ENCODE results near the gene ZNF527. TPM values are rescaled to one million over a fixed set of nuclear protein-coding genes. Genes with fewer than 3 reads are reported as not detected.
"Not testable (repeated sequence)": the region's sequence is repeated elsewhere in the genome, so short reads cannot be mapped to it uniquely, and the experiment has no call there.

Gene ZNF527
- 1 to 10 TPM; 4.2 to 5.3 TPM for total RNA-seq

GRCh38 chr19:37370880-37371661, at the start of gene ZNF527:
ZNF527 (plus strand) TSS chr19:37371099; CDS start chr19:37374199, 3,100 bp downstream.
- Mint-ChIP-seq H3K27me3 (ENCODE audit: low read depth) (no peaks in the 10 kb centered on the region), H3K27ac (peak within 1 kb of the TSS; percentile 82), H3K4me3 (peak within 1 kb of the TSS; percentile 90 to 98), H3K36me3 (ENCODE audit: insufficient read depth in 2 of 2) (peaks cover 11 to 12% of the 10 kb centered on the region in 2 donors), H3K4me1 (ENCODE audit: low read depth) (peaks cover 14% of the 10 kb centered on the region), H3K9me3 (peaks cover 12% of the 10 kb centered on the region in 2 donors)
- DNase-seq (peak; percentile 97 to 98), ATAC-seq (replicated peaks in 1 of 2) (peak; percentile 95 to 97)

DNA sequence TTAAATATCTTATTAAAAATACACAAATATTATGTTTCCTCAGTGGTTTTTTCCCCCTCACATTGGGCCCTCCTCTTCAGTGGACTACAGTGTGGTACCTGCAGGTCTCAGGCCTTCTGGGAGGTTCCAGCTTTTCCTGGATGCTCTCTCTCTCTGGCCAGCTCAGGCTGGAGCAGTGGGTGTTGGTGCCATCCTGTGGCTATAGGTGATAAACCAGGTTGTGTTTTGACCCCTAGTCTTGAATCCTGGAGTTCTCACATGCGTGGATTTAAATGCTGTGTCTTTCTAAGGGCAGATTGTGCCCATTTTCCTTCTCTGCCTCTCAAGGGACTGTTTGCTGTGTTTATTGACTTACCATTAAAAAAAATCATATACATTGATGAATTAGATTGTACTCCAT, 41.2 kb upstream of the ZNF527 start:
- H3K36me3 Mint-ChIP-seq (ENCODE audit: insufficient read depth in 2 of 2): peaks cover 22 to 38% of the 10 kb centered on the region in 2 donors
- ATAC-seq (replicated peaks in 1 of 2) (no peak), DNase-seq (no peak)
- no peaks in the 10 kb centered on the region for H3K27me3 Mint-ChIP-seq (ENCODE audit: low read depth)
- no peak overlapping the region for H3K27ac Mint-ChIP-seq
- peaks cover 10% of the 10 kb centered on the region for H3K4me1 Mint-ChIP-seq (ENCODE audit: low read depth)
- no peaks in the 10 kb centered on the region for H3K9me3 Mint-ChIP-seq
- no peak overlapping the region for H3K4me3 Mint-ChIP-seq

DNA sequence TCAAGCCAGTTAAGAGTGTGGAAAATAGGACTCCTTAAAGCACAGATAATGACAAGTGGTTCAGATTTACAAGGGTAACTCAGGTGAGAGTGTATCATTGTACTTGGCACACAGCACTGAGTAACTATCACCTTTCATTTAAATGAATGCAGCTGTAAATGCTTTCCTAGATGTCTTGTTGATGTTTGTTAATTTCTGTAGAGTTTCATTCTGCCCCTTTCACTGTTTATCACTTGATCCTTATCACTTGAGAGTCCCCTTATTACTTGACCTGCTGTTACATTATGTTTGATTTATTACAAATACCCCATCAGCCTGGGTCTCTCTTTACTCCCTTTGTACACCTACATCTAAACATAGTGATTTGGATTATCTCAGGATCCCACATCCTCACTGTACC, 38.1 kb upstream of the ZNF527 start:
- no peak for ATAC-seq (replicated peaks in 1 of 2)
- peak overlapping the region; percentile 45 for H3K27ac Mint-ChIP-seq

DNA sequence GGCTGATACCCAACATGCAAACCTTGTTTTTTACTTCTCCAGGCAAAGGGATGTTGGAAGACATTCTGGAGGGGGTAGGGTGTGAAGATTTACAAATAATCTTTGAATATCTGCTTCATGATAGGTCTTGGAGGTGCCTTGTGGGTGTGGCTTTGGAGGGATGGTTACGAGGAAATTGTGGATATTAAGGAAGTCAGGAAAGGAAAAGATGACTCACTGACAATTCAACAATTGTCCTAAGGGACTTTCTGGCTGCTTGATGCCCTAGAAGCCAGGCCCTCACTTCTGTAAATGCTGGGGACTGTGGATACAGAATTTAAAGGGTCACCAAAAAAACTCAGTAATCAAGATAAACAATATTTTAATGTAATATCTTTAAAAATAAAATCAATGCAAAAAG, 37.4 kb upstream of the ZNF527 start:
- peaks cover 26% of the 10 kb centered on the region for H3K4me1 Mint-ChIP-seq (ENCODE audit: low read depth)
- H3K4me3 Mint-ChIP-seq: peak overlapping the region in 1 of 2 donors; percentile 93
- ATAC-seq (replicated peaks in 1 of 2): no peak
- no peak for DNase-seq
- H3K36me3 Mint-ChIP-seq (ENCODE audit: insufficient read depth in 2 of 2): peaks cover 19 to 33% of the 10 kb centered on the region in 2 donors
- no peaks in the 10 kb centered on the region for H3K27me3 Mint-ChIP-seq (ENCODE audit: low read depth)
- H3K9me3 Mint-ChIP-seq: peaks cover 2% of the 10 kb centered on the region in 2 donors
- H3K27ac Mint-ChIP-seq: no peak overlapping the region

More for the DNA sequence above, 38.1 kb upstream of the ZNF527 start:
- peaks cover 2% of the 10 kb centered on the region in 2 donors for H3K9me3 Mint-ChIP-seq
- peaks cover 22% of the 10 kb centered on the region for H3K4me1 Mint-ChIP-seq (ENCODE audit: low read depth)
- H3K4me3 Mint-ChIP-seq: peak overlapping the region in 1 of 2 donors; percentile 26
- H3K27me3 Mint-ChIP-seq (ENCODE audit: low read depth): no peaks in the 10 kb centered on the region
- peaks cover 19 to 34% of the 10 kb centered on the region in 2 donors for H3K36me3 Mint-ChIP-seq (ENCODE audit: insufficient read depth in 2 of 2)
- DNase-seq: no peak

DNA sequence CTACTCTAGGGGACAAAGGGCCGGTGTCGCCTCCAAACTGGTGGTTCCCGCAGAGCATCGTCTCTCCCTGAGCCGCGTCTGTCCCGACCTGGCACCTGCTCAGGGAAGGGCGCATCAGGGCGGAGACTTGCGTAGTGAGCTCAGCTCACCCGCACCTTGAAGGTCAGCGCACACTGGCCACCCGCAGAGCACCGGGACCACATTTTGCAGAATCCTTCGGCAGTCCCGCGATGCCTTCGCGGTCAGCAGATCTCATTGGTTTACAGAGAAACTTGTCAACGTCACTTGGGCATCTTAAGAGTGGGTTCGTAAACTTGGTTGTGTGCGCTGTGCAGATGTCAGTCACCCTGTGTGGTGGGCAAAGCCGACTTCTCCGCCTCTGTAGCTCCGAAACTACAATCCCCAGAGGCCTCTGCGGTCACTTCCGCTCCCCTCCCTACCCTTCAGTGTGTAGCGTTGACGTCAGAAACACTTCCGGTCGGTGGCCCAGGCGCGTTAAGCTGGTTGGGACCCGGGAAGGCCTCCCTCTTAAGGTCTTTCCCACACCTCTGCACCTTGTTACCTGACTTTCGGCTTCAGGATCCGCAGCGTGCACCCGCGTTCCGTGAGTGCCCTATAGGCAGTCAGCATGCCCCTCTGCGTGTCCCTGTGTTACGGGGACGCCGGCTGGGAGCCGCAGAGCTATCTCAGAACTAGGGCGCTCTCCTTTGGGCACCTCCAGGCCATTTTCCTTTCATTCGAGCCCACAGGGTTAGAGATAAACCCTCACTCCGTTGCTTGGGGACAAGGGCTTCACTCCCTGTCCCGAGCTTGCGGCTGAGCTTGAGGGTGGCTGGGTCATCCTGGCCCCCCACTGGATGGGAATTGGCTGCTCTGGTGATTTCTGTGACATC, 36.5 kb upstream of the ZNF527 start:
- Mint-ChIP-seq H3K9me3 (peaks cover 2% of the 10 kb centered on the region in 2 donors), H3K4me3 (peak overlapping the region; percentile 86 to 93), H3K4me1 (ENCODE audit: low read depth) (peaks cover 27% of the 10 kb centered on the region), H3K36me3 (ENCODE audit: insufficient read depth in 2 of 2) (peaks cover 19 to 39% of the 10 kb centered on the region in 2 donors), H3K27ac (peak overlapping the region; percentile 88), H3K27me3 (ENCODE audit: low read depth) (no peaks in the 10 kb centered on the region)
- ATAC-seq (replicated peaks in 1 of 2) (peak; percentile 100), DNase-seq (peak; percentile 86 to 88)

DNA sequence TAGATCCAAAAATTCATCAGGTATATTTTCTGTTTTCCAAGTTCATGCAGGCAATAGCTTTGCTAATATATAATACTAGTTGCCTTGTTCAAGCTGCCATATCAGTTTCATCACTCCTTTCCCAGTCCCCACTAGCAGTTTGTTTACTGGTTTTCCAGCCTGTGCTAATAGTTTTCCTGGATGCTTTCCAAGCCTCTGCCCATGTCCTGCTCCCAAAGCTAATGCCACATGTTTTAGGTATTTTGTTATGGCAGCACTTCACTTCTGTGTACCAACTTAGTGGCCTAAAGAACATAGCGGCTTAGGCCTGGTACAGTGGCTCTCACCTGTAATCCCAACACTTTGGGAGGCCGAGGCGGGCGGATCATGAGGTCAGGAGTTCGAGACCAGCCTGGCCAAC, 28.1 kb upstream of the ZNF527 start:
- peaks cover 3% of the 10 kb centered on the region in 2 donors for H3K9me3 Mint-ChIP-seq
- H3K36me3 Mint-ChIP-seq (ENCODE audit: insufficient read depth in 2 of 2): peaks cover 12 to 49% of the 10 kb centered on the region in 2 donors
- DNase-seq (no peak), ATAC-seq (replicated peaks in 1 of 2) (no peak)
- H3K27ac Mint-ChIP-seq: no peak overlapping the region
- no peaks in the 10 kb centered on the region for H3K27me3 Mint-ChIP-seq (ENCODE audit: low read depth)
- peaks cover 12% of the 10 kb centered on the region for H3K4me1 Mint-ChIP-seq (ENCODE audit: low read depth)
- no peak overlapping the region for H3K4me3 Mint-ChIP-seq

GRCh38 chr19:37346091-37346490, 24.8 kb upstream of the ZNF527 start:
- H3K9me3 Mint-ChIP-seq: no peaks in the 10 kb centered on the region
- ATAC-seq (replicated peaks in 1 of 2): no peak
- H3K4me3 Mint-ChIP-seq: no peak overlapping the region
- H3K4me1 Mint-ChIP-seq (ENCODE audit: low read depth): no peaks in the 10 kb centered on the region
- no peaks in the 10 kb centered on the region for H3K27me3 Mint-ChIP-seq (ENCODE audit: low read depth)
- H3K36me3 Mint-ChIP-seq (ENCODE audit: insufficient read depth in 2 of 2): peaks cover 12 to 49% of the 10 kb centered on the region in 2 donors
- DNase-seq: no peak
- H3K27ac Mint-ChIP-seq: no peak overlapping the region

- peaks cover 15 to 57% of the 10 kb centered on the region in 2 donors for H3K36me3 Mint-ChIP-seq (ENCODE audit: insufficient read depth in 2 of 2)
- no peaks in the 10 kb centered on the region for H3K4me1 Mint-ChIP-seq (ENCODE audit: low read depth)
- peaks cover 0 to 3% of the 10 kb centered on the region in 2 donors for H3K9me3 Mint-ChIP-seq
- no peak overlapping the region for H3K4me3 Mint-ChIP-seq
- H3K27me3 Mint-ChIP-seq (ENCODE audit: low read depth): no peaks in the 10 kb centered on the region
- DNase-seq (no peak), ATAC-seq (replicated peaks in 1 of 2) (no peak)
- H3K27ac Mint-ChIP-seq: peak overlapping the region; percentile 32
Observed at GRCh38 chr19:37348060-37348459, 22.8 kb upstream of the ZNF527 start.

- H3K4me1 Mint-ChIP-seq (ENCODE audit: low read depth): no peaks in the 10 kb centered on the region
- H3K4me3 Mint-ChIP-seq: no peak overlapping the region
- peaks cover 14% of the 10 kb centered on the region in 2 donors for H3K9me3 Mint-ChIP-seq
- peaks cover 32 to 86% of the 10 kb centered on the region in 2 donors for H3K36me3 Mint-ChIP-seq (ENCODE audit: insufficient read depth in 2 of 2)
- DNase-seq: no peak
- ATAC-seq (replicated peaks in 1 of 2): no peak
- H3K27ac Mint-ChIP-seq: no peak overlapping the region
- H3K27me3 Mint-ChIP-seq (ENCODE audit: low read depth): no peaks in the 10 kb centered on the region
Observed at GRCh38 chr19:37353968-37354367, 16.9 kb upstream of the ZNF527 start.

DNA sequence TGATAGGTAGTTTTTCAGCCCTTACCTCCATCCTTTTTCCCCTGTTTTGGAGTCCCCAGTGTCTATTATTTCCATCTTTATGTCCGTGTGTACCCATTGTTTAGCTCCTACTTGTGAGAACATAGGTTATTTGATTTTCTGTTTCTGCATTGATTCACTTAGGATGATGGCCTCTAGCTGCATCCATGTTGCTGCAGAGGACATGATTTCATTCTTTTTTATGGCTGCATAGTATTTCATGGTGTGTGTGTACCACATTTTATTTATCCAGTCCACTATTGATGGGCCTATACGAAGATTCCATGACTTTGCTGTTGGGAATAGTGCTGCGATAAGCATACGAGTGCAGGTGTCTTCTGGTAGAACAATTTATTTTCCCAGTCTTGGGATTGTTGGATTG, 15.0 kb upstream of the ZNF527 start:
- no peaks in the 10 kb centered on the region for H3K27me3 Mint-ChIP-seq (ENCODE audit: low read depth)
- H3K36me3 Mint-ChIP-seq (ENCODE audit: insufficient read depth in 2 of 2): peaks cover 33 to 90% of the 10 kb centered on the region in 2 donors
- H3K4me3 Mint-ChIP-seq: no peak overlapping the region
- DNase-seq (no peak), ATAC-seq (replicated peaks in 1 of 2) (no peak)
- no peaks in the 10 kb centered on the region for H3K4me1 Mint-ChIP-seq (ENCODE audit: low read depth)
- H3K27ac Mint-ChIP-seq: no peak overlapping the region
- peaks cover 14 to 17% of the 10 kb centered on the region in 2 donors for H3K9me3 Mint-ChIP-seq

DNA sequence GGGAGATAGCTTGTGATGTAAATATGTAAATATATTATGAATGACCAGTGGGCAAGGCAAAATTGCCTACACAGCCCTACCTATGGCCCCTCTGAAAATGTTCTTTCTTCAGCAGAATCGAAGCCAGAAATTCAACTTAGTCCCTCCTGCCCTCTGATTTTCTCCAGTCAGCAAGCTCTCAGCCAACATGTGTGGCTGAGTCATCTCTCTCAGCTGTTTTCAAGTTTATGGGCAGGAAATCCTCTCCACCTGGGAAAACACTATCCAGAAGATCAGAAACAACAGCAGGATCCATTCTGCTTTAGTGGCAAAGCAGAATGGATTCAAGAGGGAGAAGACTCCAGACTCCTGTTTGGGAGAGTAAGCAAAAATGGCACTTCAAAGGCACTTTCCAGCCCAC, 8.9 kb upstream of the ZNF527 start:
- no peak overlapping the region for H3K4me3 Mint-ChIP-seq
- H3K27me3 Mint-ChIP-seq (ENCODE audit: low read depth): no peaks in the 10 kb centered on the region
- DNase-seq (no peak), ATAC-seq (replicated peaks in 1 of 2) (no peak)
- no peaks in the 10 kb centered on the region for H3K4me1 Mint-ChIP-seq (ENCODE audit: low read depth)
- peaks cover 42 to 84% of the 10 kb centered on the region in 2 donors for H3K36me3 Mint-ChIP-seq (ENCODE audit: insufficient read depth in 2 of 2)
- H3K27ac Mint-ChIP-seq: no peak overlapping the region
- peaks cover 19 to 23% of the 10 kb centered on the region in 2 donors for H3K9me3 Mint-ChIP-seq

DNA sequence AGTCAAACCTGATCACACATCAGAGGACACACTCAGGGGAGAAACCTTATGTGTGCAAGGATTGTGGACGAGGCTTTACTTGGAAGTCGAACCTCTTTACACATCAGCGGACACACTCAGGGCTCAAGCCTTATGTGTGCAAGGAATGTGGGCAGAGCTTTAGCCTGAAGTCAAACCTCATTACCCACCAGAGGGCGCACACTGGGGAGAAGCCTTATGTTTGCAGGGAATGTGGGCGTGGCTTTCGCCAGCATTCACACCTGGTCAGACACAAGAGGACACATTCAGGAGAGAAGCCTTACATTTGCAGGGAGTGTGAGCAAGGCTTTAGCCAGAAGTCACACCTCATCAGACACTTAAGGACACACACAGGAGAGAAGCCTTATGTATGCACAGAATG, 8.2 kb upstream of the ZNF527 start:
- no peak for ATAC-seq (replicated peaks in 1 of 2)
- Mint-ChIP-seq H3K9me3 (peaks cover 17 to 20% of the 10 kb centered on the region in 2 donors), H3K27me3 (ENCODE audit: low read depth) (no peaks in the 10 kb centered on the region), H3K36me3 (ENCODE audit: insufficient read depth in 2 of 2) (peaks cover 37 to 76% of the 10 kb centered on the region in 2 donors), H3K27ac (no peak overlapping the region), H3K4me3 (no peak overlapping the region), H3K4me1 (ENCODE audit: low read depth) (no peaks in the 10 kb centered on the region)
- no peak for DNase-seq

GRCh38 chr19:37370386-37370879, 466 bp upstream of the ZNF527 start:
- Mint-ChIP-seq H3K36me3 (ENCODE audit: insufficient read depth in 2 of 2) (peaks cover 13 to 16% of the 10 kb centered on the region in 2 donors), H3K27ac (peak overlapping the region; percentile 82), H3K9me3 (peaks cover 12 to 14% of the 10 kb centered on the region in 2 donors), H3K4me3 (peak overlapping the region; percentile 90 to 98), H3K4me1 (ENCODE audit: low read depth) (peaks cover 14% of the 10 kb centered on the region)
- peak; percentile 51 to 53 for ATAC-seq (replicated peaks in 1 of 2)
- DNase-seq; H3K27me3 Mint-ChIP-seq (ENCODE audit: low read depth): not testable (repeated sequence)
